Measurements from ENCODE around the gene TMEM121.

DNA sequence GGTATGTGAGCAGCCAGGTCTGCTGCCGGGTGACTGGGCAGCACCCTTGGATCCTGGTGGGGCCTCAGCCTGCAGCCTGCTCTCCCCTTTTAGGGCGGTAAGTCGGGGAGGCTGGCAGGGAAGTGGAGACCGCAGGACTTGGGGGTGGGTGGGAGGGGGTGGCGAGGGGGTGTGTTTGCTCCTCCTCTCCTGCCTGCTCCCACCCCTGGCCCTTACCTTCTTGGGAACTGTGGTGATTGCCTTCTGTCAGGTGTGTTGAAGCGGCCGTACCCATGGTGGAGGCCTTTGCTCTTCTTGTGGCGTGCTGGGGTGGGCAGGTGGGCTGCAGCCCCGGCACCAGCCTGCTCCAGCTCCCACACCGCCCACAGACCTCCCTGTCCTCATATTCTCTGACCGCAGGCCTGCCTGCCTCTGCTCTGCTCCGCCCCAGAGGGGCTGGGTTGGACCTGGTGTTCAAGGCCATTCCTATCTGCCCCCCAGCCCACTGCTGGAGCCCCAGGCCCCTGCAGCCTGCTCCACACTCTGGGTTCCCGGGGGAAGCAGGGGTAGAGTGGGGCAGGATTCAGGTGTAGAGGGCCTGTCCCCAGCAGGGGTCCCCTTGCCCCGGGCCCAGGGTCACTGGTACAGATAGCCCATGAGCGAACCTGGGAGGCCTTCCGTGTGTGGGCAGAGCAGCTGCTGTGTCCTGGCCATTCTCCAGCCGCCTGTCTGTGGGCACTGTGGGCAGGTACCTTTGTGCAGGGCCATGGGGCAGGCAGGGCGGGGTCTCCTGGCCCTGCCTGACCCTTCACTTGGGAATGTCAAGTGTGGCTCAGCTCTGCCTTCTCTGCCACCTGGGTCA lies 30.2 kb upstream of the TMEM121 start:
- TF ChIP-seq FOSL1 (IDR thresholded peaks at IDR 0.05; ENCODE audit: insufficient read depth, low read depth, low read length) (no peak), HDAC2 (IDR thresholded peaks at IDR 0.05; ENCODE audit: borderline replicate concordance in 1 of 2, low read depth in 2 of 2, low read length in 2 of 2) (no peak), ZNF274 (IDR thresholded peaks at IDR 0.05; ENCODE audit: borderline replicate concordance, extremely low read depth, low read length) (no peak), POLR2AphosphoS5 (IDR thresholded peaks at IDR 0.05; ENCODE audit: low read depth, low read length) (no peak), PHF8 (conservative IDR thresholded peaks at IDR 0.05; ENCODE audit: low read depth, low read length) (no peak), YY1 (IDR thresholded peaks at IDR 0.05; ENCODE audit: low read depth, low read length) (no peak), ASH2L (IDR thresholded peaks at IDR 0.05; ENCODE audit: low read length) (no peak), TEAD4 (IDR thresholded peaks at IDR 0.05; ENCODE audit: low read depth, low read length) (no peak), RXRA (IDR thresholded peaks at IDR 0.05; ENCODE audit: insufficient read depth, low read depth, low read length) (no peak), SP1 (IDR thresholded peaks at IDR 0.05; ENCODE audit: low read depth, low read length) (no peak), TAF1 (IDR thresholded peaks at IDR 0.05; ENCODE audit: low read depth, low read length) (no peak), BRCA1 (IDR thresholded peaks at IDR 0.05; ENCODE audit: low read depth, low read length) (no peak)
- TF ChIP-seq, protein P1, sequence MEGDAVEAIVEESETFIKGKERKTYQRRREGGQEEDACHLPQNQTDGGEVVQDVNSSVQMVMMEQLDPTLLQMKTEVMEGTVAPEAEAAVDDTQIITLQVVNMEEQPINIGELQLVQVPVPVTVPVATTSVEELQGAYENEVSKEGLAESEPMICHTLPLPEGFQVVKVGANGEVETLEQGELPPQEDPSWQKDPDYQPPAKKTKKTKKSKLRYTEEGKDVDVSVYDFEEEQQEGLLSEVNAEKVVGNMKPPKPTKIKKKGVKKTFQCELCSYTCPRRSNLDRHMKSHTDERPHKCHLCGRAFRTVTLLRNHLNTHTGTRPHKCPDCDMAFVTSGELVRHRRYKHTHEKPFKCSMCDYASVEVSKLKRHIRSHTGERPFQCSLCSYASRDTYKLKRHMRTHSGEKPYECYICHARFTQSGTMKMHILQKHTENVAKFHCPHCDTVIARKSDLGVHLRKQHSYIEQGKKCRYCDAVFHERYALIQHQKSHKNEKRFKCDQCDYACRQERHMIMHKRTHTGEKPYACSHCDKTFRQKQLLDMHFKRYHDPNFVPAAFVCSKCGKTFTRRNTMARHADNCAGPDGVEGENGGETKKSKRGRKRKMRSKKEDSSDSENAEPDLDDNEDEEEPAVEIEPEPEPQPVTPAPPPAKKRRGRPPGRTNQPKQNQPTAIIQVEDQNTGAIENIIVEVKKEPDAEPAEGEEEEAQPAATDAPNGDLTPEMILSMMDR (IDR thresholded peaks at IDR 0.05; ENCODE audit: control extremely low read depth in 1 of 3, insufficient read depth in 1 of 3, low read depth in 1 of 3, low read length in 3 of 3) = no peak
- TF ChIP-seq, protein P2, sequence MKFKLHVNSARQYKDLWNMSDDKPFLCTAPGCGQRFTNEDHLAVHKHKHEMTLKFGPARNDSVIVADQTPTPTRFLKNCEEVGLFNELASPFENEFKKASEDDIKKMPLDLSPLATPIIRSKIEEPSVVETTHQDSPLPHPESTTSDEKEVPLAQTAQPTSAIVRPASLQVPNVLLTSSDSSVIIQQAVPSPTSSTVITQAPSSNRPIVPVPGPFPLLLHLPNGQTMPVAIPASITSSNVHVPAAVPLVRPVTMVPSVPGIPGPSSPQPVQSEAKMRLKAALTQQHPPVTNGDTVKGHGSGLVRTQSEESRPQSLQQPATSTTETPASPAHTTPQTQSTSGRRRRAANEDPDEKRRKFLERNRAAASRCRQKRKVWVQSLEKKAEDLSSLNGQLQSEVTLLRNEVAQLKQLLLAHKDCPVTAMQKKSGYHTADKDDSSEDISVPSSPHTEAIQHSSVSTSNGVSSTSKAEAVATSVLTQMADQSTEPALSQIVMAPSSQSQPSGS (IDR thresholded peaks at IDR 0.05; ENCODE audit: low read length) = no peak

Data from H1 (cell line).